Mesodermal cell (in vitro differentiated cells): Measurements from ENCODE around the gene PEAR1.

ENCODE experiments used
- H3K27ac ChIP-seq: 2 replicates; pipeline ENCODE4 v1.7.0; 2013; ENCODE audit warnings: mild to moderate bottlenecking, low read depth, low read length, moderate library complexity; ENCODE audit not compliant: severe bottlenecking
- H3K36me3 ChIP-seq: 2 replicates; pipeline ENCODE4 v1.7.1; 2013; ENCODE audit warnings: mild to moderate bottlenecking, low read length, moderate library complexity; ENCODE audit not compliant: control insufficient read depth, insufficient read depth
- H3K4me1 ChIP-seq: one replicate; pipeline ENCODE4 v1.7.1; 2013; ENCODE audit warnings: mild to moderate bottlenecking, low read length; ENCODE audit not compliant: insufficient read depth, control insufficient read depth, poor library complexity, severe bottlenecking
- H3K4me3 ChIP-seq: 2 replicates; pipeline ENCODE4 v1.7.0; 2013; ENCODE audit warnings: low read length, control low read depth, mild to moderate bottlenecking; ENCODE audit not compliant: insufficient read depth, poor library complexity, severe bottlenecking; ENCODE audit errors: extremely low read depth
- H3K9me3 ChIP-seq: 2 replicates; pipeline ENCODE4 v1.7.1; 2013; ENCODE audit warnings: mild to moderate bottlenecking, low read length, moderate library complexity; ENCODE audit not compliant: control insufficient read depth
- WGBS, 2 experiments: methylation state at CpG; one replicate each; pipeline ENCODE4 v1.1.5; 2013; ENCODE audit warnings: missing lambda C conversion rate in 2 of 2; ENCODE audit not compliant: insufficient coverage in 2 of 2; 5-methylcytosine and 5-hydroxymethylcytosine counted together

The PEAR1 gene

DNA sequence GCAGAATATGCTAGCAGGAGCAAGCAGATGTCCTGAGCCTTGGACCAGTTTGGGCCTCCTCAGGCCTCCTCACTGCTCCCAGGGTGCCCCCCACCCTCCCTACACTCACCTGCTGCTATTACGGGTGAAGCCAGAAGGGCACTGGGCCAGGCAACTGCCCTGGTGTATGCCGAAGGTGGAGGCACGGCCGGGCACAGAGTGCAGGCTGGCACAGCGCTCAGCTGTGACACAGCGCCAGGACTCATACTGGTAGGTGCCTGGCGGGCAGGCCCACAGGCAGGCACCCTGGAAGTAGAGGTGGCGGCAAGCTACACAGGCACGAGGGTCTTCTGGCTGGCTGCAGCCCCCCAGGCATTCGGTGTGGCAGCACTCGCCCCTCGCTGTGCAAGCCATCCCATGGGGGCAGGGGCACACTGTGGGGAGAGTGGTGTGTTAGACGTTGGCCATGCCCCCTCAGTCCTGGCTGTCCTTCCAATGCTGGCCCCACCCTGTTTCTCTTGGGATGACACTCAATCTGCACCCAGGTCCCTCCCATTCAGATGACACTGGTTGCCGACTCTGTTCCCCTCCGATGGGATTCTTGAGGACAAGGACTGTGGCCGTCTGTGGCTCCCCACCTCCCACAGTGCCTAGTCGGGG lies 41.6 kb upstream of the PEAR1 start:
- 89% methylated on average over 11 to 16 of the region's 17 CpGs for WGBS, 2 experiments
- Histone ChIP-seq H3K36me3 (no peaks in the 10 kb centered on the region), H3K4me1 (no peaks in the 10 kb centered on the region), H3K9me3 (no peaks in the 10 kb centered on the region), H3K4me3 (no peak overlapping the region), H3K27ac (no peak overlapping the region)

DNA sequence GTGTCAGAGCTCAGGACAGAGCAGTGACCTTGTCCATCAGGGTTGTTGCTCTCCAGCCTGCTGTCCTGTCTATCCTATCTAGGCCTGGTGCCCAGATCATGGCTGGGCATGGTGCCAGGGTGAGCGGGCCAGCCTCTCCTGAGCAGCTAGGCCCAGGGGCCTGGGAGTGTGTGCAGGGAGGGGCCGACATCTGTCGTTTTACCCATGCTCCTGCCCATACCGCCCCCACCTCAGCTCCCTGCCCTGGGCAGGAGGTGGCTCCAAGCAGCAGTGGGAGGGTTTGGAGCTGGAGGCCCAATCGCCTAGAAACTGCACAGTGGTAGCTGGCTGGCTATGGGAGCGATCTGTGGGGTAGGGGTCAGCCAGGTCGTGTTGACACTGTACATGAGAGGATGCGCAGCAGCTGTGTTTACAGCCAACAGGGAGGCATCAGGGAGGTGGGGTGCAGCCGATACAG lies 41.1 kb upstream of the PEAR1 start:
- no peaks in the 10 kb centered on the region for H3K36me3 ChIP-seq
- no peaks in the 10 kb centered on the region for H3K4me1 ChIP-seq
- no peaks in the 10 kb centered on the region for H3K9me3 ChIP-seq
- H3K4me3 ChIP-seq = no peak overlapping the region
- H3K27ac ChIP-seq = no peak overlapping the region
- 69 to 79% methylated on average over 6 to 8 of the region's 9 CpGs for WGBS, 2 experiments

DNA sequence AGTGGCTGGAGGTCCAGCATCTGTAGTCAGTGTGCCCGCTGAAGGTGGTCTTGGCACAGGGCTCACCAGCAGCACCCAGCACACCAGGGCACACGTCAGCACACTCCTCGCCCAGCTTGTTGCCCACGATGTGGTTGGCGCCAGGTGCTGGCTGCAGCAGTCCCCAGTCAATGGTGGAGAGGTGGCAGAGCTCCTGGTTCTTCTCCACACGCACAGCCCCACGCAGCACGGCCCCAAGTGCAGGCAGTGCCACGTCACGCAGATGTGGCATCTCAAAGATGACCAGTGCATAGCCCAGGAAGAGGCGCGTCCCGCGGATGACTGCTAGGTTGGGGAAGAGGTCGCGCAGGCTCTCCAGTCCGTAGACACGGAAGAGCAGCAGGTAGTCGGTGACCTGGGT lies 39.8 kb upstream of the PEAR1 start:
- Histone ChIP-seq H3K9me3 (no peaks in the 10 kb centered on the region), H3K27ac (no peak overlapping the region), H3K4me1 (no peaks in the 10 kb centered on the region), H3K4me3 (no peak overlapping the region), H3K36me3 (no peaks in the 10 kb centered on the region)
- 93% methylated on average over 16 to 19 of the region's 19 CpGs for WGBS, 2 experiments

DNA sequence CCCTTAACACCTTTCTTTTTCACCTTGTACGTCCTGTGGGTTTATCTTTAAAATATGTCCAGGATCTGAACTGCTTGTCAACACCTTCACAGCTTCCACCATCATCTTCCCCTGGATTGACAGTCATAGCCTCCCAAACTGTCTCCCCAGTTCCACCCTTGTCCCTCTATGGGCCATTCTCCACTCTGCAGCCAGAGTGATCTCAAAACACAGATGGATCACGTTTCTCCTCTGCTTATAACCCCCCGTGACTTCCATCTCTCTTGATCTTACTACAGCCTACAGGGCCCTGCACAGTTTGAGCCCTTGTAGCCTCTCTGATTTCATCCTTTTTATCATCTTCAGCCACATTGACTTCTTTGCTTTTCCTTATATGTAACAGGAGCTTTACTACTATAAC lies 38.9 kb upstream of the PEAR1 start:
- Histone ChIP-seq H3K4me1 (no peaks in the 10 kb centered on the region), H3K9me3 (no peaks in the 10 kb centered on the region), H3K4me3 (no peak overlapping the region), H3K36me3 (no peaks in the 10 kb centered on the region), H3K27ac (no peak overlapping the region)
- 63 to 70% methylated on average over 3 of the region's 3 CpGs for WGBS, 2 experiments

DNA sequence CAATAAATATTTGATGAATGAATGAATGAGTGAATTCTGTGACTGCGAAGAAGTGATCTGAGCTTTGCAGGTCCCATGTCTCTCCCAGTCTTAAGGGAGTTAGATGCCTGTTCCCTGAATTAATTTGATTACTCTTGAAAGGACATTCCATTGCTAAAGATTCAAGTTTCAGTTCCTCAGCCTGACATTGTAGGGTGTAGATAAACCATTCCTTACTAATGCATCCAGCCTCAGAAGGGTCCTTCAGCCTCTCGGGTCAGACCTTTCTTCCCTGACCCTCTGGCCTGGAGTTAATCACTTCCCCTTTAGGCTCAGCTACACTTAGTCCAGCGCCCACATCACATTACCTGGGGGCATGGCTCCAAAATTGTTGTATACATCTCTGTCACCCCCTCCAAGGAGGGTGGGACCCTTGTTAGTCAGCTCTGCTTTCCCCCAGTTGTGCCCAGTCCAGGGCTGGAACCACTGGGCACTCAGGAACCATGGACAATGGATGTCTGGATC lies 37.2 kb upstream of the PEAR1 start:
- Histone ChIP-seq H3K27ac (no peak overlapping the region), H3K4me1 (peaks cover 5% of the 10 kb centered on the region), H3K4me3 (no peak overlapping the region), H3K9me3 (no peaks in the 10 kb centered on the region), H3K36me3 (no peaks in the 10 kb centered on the region)
- WGBS, 2 experiments = 86% methylated on average over 3 of the region's 3 CpGs

DNA sequence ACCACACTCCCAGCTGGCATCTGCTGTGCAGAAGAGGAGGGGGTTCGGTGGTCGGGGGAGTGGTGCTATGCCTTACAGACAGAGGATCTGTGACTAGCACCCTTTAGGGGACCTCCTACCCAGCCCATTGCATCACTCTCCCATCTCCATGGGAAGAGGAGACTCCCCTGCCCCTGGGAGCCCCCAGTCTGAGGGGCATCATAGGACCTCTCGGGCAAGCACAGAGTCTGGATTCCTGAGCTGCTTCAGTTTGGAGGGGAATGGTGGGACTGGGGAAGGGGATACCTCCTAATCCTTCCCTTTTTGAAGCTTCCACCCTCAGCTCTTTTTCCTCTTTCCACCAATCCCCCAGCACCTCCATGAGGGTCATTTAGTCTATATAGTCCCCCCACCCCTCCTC lies 36.0 kb upstream of the PEAR1 start:
- no peaks in the 10 kb centered on the region for H3K9me3 ChIP-seq
- H3K27ac ChIP-seq = no peak overlapping the region
- no peak overlapping the region for H3K4me3 ChIP-seq
- no peaks in the 10 kb centered on the region for H3K36me3 ChIP-seq
- no CpG with 5 or more reads among the region's 3 CpGs for WGBS, 2 experiments
- peaks cover 11% of the 10 kb centered on the region for H3K4me1 ChIP-seq

DNA sequence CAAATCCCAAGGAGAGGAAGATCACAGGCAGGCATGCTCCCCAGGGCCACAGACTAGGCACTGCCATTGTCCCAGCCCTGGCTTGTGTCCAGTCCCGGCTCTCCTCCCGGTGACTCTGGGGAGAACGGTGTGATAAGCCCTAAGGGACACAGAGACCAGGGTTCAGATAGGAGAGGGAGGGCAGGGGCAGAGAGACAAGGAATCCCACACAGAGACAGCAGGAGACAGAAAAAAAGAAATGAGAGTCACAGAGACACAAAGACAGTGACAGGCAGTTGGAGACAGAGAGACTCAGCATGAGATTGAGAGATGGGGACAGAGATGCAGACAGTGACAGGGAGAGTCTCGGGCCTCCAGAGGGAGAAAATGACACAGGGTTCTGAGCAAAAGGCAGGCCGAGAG lies 35.0 kb upstream of the PEAR1 start:
- Histone ChIP-seq H3K4me1 (peaks cover 20% of the 10 kb centered on the region), H3K36me3 (no peaks in the 10 kb centered on the region), H3K27ac (no peak overlapping the region), H3K4me3 (peak overlapping the region; percentile 41), H3K9me3 (no peaks in the 10 kb centered on the region)
- WGBS, 2 experiments = 10 to 18% methylated on average over 5 of the region's 5 CpGs

DNA sequence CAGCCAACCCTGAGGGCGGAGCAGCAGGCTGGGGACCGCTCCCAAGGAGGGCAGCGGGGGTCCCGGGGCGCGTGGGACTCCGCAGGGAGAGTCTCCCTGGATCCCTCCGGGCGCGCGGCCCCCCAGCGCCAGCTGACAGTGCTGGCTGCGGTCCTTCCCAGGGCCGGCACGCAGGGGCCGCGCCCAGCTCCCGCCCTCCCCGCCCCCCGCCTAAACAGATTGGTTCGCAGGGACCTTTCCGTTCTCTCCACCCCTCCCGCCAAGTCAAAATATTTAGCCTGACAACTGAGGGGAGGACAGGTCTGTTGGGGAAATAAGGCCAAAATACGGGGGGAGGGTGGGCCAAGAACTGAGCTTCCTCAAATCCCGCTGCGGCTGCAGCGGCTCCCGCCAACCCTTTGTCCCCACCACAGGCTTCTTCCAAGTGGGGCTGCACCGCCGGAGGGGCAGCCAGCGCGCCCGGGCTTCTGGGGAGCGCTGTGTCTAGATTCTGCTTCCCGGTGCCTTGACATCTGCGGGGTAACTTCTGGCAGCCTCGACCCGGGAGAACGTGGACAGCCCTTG lies 34.5 kb upstream of the PEAR1 start, which contains the start of gene INSRR:
INSRR (minus strand) TSS at position 159 of the 564 bp plus-strand sequence. CDS start 496 bp downstream, outside the sequence.
- H3K9me3 ChIP-seq = no peaks in the 10 kb centered on the region
- 1% methylated on average over 25 to 27 of the region's 39 CpGs for WGBS, 2 experiments
- H3K4me3 ChIP-seq = peak within 1 kb of the TSS; percentile 41
- no peak within 1 kb of the TSS for H3K27ac ChIP-seq
- H3K4me1 ChIP-seq = peaks cover 21% of the 10 kb centered on the region
- H3K36me3 ChIP-seq = no peaks in the 10 kb centered on the region

DNA sequence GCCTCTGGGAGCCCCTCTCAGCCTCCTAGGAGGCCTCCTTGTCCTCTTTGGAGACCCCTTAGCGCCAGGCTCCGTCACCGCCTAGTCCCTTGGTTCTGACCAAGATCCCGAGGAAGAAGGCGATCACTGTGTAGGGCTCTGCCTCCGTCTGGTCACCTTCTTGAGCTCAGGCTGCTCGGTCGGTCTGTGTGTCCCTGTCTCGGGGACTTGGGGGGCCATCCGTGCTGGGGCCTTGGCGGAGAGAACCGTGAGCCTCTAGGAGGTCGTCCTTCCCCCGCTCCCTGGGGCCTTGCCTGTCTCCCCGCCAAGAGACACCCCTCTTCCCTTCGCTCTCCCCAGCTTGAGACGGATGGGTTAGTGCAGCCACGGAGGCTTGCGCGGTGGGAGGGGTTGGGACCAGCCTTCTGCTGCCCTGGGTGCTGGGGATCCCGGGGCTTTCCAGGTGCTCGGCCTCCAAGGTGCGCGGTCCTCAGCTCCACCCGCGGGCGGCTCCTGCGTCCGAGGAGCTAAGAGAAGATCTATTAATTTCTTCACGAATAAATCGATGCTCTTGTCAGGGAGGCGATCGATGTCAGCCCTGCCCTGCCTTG lies 33.9 kb upstream of the PEAR1 start:
- WGBS, 2 experiments = 2 to 3% methylated on average over 29 to 33 of the region's 33 CpGs
- H3K4me1 ChIP-seq = peaks cover 21% of the 10 kb centered on the region
- H3K27ac ChIP-seq = no peak overlapping the region
- H3K36me3 ChIP-seq = no peaks in the 10 kb centered on the region
- H3K9me3 ChIP-seq = no peaks in the 10 kb centered on the region
- peak overlapping the region; percentile 41 for H3K4me3 ChIP-seq

DNA sequence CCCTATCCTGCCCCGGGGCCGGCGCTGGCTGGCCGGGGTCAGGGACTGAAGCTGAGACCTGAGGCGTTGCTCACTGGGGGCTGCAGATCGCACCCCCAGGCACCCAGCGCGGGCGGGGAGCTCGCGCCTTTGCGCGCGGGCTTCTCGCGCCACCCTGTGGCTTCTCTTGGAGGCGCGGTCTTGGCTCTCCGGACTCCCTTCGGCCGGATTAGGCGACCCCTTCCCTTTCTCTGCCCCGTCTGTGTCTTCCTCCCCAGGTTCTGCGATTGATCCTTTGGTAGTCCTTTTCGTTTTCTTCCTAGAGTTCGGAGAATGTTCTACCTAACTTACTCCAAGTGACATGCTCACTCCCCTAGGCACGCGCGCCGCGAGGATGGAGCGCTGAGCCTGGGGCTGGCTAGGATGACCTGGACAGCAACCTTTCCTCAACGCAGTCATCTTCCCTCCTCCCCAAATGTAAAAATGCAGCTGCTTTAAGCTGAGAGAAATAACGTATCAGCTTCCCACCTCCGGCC lies 33.3 kb upstream of the PEAR1 start:
- 1% methylated on average over 28 to 30 of the region's 35 CpGs for WGBS, 2 experiments
- no peaks in the 10 kb centered on the region for H3K36me3 ChIP-seq
- H3K4me1 ChIP-seq = peaks cover 21% of the 10 kb centered on the region
- peak overlapping the region; percentile 16 for H3K27ac ChIP-seq
- peak overlapping the region; percentile 41 for H3K4me3 ChIP-seq
- no peaks in the 10 kb centered on the region for H3K9me3 ChIP-seq
